HCT116 (cell line): ENCODE measurements around the gene GALNT18. TPM values are rescaled to one million over a fixed set of nuclear protein-coding genes. Genes with fewer than 3 reads are reported as not detected.

ENCODE experiments used
- ATAC-seq: fragments of 200-7000 bp; cut with Tn5 transposase; 2 replicates; pipeline ENCODE4 v1.9.1; 2020; ENCODE audit warnings: mild to moderate bottlenecking, moderate library complexity
- BruUV-seq: library from RNA; stranded (reverse); fragments of 400-500 nt; replicated peaks from 2 replicates; lab custom pipeline; 2021; lab: Mats Ljungman, UMichigan
- CTCF ChIA-PET: fragments of 300-600 bp; sonication (Branson Sonifier 250); formaldehyde crosslinking; loops from one replicate; lab custom pipeline; 2021; ENCODE audit warnings: antibody characterized with exemption; lab: Charles Lee
- POLR2A ChIA-PET: fragments of 300-600, 350-600 bp; sonication (Branson Sonifier 250); formaldehyde crosslinking; loops from one replicate; lab custom pipeline; 2021; ENCODE audit warnings: antibody characterized with exemption; lab: Charles Lee
- RAD21 ChIA-PET, 2 experiments: fragments of 300-600 bp; sonication (Branson Sonifier 250); formaldehyde crosslinking; loops; one replicate each; lab custom pipeline; 2023; ENCODE audit warnings: low total read pairs in 2 of 2; ENCODE audit not compliant: uncharacterized antibody in 2 of 2, unreplicated experiment in 2 of 2, low non-redundant PET in 1 of 2; lab: Charles Lee
- DNase-seq: peaks from one replicate; pipeline ENCODE4 v3.0.0-alpha.2; 2010; ENCODE audit warnings: low read depth, low spot score
- H2AFZ ChIP-seq: fragments of 200-600 bp; shearing (Covaris generic), sonication (generic); 2 replicates; pipeline ENCODE4 v1.6.1; 2017; ENCODE audit warnings: low read depth, mixed run types, mixed read lengths, antibody characterized with exemption, low read length; ENCODE audit not compliant: poor library complexity, severe bottlenecking
- H3K27ac ChIP-seq: 2 replicates; pipeline ENCODE4 v1.5.1; 2012; ENCODE audit warnings: low read depth, low read length
- H3K27me3 ChIP-seq: fragments of 200-600 bp; sonication (generic); 2 replicates; pipeline ENCODE4 v1.6.1; 2016; ENCODE audit warnings: mixed run types, low read length, mixed read lengths; ENCODE audit not compliant: insufficient read depth
- H3K36me3 ChIP-seq, 2 experiments: fragments of 200-500 bp in 1 of 2; fragments of 200-600 bp in 1 of 2; sonication (Bioruptor generic) in 1 of 2; sonication (generic) in 1 of 2; 2 replicates each; pipeline versions ENCODE4 v1.5.1 to v1.6.1; 2014 to 2016; ENCODE audit warnings: low read length in 2 of 2, inconsistent platforms in 1 of 2, mixed read lengths in 1 of 2, mixed run types in 1 of 2; ENCODE audit not compliant: insufficient read depth in 2 of 2, control insufficient read depth in 1 of 2
- H3K4me1 ChIP-seq, 2 experiments: fragments of 200-600 bp in 1 of 2; sonication (generic) in 1 of 2; 2 replicates each; pipeline versions ENCODE4 v1.5.1 to v1.6.1; 2012 to 2017; ENCODE audit warnings: low read length in 2 of 2, inconsistent platforms in 1 of 2, mild to moderate bottlenecking in 1 of 2, mixed read lengths in 1 of 2, mixed run types in 1 of 2, moderate library complexity in 1 of 2; ENCODE audit not compliant: insufficient read depth in 2 of 2, control insufficient read depth in 1 of 2
- H3K4me2 ChIP-seq: fragments of 200-600 bp; sonication (generic); 2 replicates; pipeline ENCODE4 v1.6.1; 2017; ENCODE audit warnings: mixed run types, low read length, mixed read lengths
- H3K4me3 ChIP-seq, 2 experiments: fragments of 200-600 bp in 1 of 2; sonication (generic) in 1 of 2; replicated peaks in 1 of 2; 2 replicates each; pipeline ENCODE4 v1.5.1; 2011 to 2016; ENCODE audit warnings: low read length in 2 of 2, control low read depth in 1 of 2, low read depth in 1 of 2, mild to moderate bottlenecking in 1 of 2, mixed read lengths in 1 of 2, mixed run types in 1 of 2
- H3K79me2 ChIP-seq: fragments of 200-600 bp; sonication (generic); 2 replicates; pipeline ENCODE4 v1.6.1; 2017; ENCODE audit warnings: mild to moderate bottlenecking, mixed run types, low read length, moderate library complexity, mixed read lengths; ENCODE audit not compliant: insufficient read depth
- H3K9ac ChIP-seq: fragments of 200-600 bp; sonication (generic); 2 replicates; pipeline ENCODE4 v1.6.1; 2016; ENCODE audit warnings: low read length, mixed read lengths
- H3K9me2 ChIP-seq: fragments of 200-600 bp; sonication (generic), shearing (Covaris generic); 2 replicates; pipeline ENCODE4 v1.6.1; 2017; ENCODE audit warnings: mixed run types, mild to moderate bottlenecking, moderate library complexity; ENCODE audit not compliant: insufficient read depth
- H3K9me3 ChIP-seq, 2 experiments: fragments of 200-500 bp in 1 of 2; fragments of 200-600 bp in 1 of 2; sonication (Bioruptor generic) in 1 of 2; sonication (generic) in 1 of 2; 2 replicates each; pipeline ENCODE4 v1.6.1; 2014 to 2017; ENCODE audit warnings: low read length in 2 of 2, mixed read lengths in 2 of 2, inconsistent platforms in 1 of 2, low read depth in 1 of 2, mild to moderate bottlenecking in 1 of 2, mixed run types in 1 of 2, moderate library complexity in 1 of 2; ENCODE audit not compliant: control insufficient read depth in 1 of 2, insufficient read depth in 1 of 2
- H4K20me1 ChIP-seq: fragments of 200-600 bp; sonication (generic), shearing (Covaris generic); 2 replicates; pipeline ENCODE4 v1.6.1; 2017; ENCODE audit warnings: mixed run types, mild to moderate bottlenecking, moderate library complexity; ENCODE audit not compliant: insufficient read depth
- ATF3 ChIP-seq: IDR thresholded peaks from 2 replicates; pipeline ENCODE4 v1.6.1; 2012
- ELF1 ChIP-seq: IDR thresholded peaks from 2 replicates; pipeline ENCODE4 v1.6.1; 2012; ENCODE audit warnings: low read depth, borderline replicate concordance
- POLR2A ChIP-seq: IDR thresholded peaks from 2 replicates; pipeline ENCODE4 v1.7.0; 2011; ENCODE audit warnings: borderline replicate concordance; ENCODE audit not compliant: insufficient read depth, insufficient read length; ENCODE audit errors: extremely low read depth
- RAD21 ChIP-seq: IDR thresholded peaks from 2 replicates; pipeline ENCODE4 v1.6.1; 2012; ENCODE audit warnings: low read depth, mild to moderate bottlenecking
- REST ChIP-seq: IDR thresholded peaks from 2 replicates; pipeline ENCODE4 v1.6.1; 2012; ENCODE audit warnings: low read depth
- SIN3A ChIP-seq: IDR thresholded peaks from 2 replicates; pipeline ENCODE4 v1.6.1; 2012; ENCODE audit warnings: low read depth
- SRF ChIP-seq: IDR thresholded peaks from 2 replicates; pipeline ENCODE4 v1.6.1; 2012; ENCODE audit warnings: low read depth
- YY1 ChIP-seq: IDR thresholded peaks from 2 replicates; pipeline ENCODE4 v1.6.1; 2011; ENCODE audit warnings: low read length, low read depth, moderate library complexity, mild to moderate bottlenecking; ENCODE audit not compliant: insufficient replicate concordance; ENCODE audit errors: extremely low read depth
- ZBTB33 ChIP-seq: IDR thresholded peaks from 2 replicates; pipeline ENCODE4 v1.6.1; 2011; ENCODE audit warnings: mild to moderate bottlenecking, low read length, moderate library complexity; ENCODE audit not compliant: insufficient replicate concordance; ENCODE audit errors: extremely low read depth
- ZNF274 ChIP-seq: fragments of 200-500 bp; sonication (Bioruptor generic); IDR thresholded peaks from 2 replicates; pipeline ENCODE4 v1.6.1; 2014; ENCODE audit warnings: mild to moderate bottlenecking, low read depth, low read length, inconsistent platforms
- intact Hi-C: fragments of 100-400 bp; cut with micrococcal nuclease; formaldehyde crosslinking; loops from 2 replicates; pipeline ENCODE4 v1.10.0; 2022
- total RNA-seq: library from RNA; stranded (reverse); gene quantifications from one replicate; pipeline ENCODE4 v1.2.1, GENCODE V29; 2021; ENCODE audit not compliant: unreplicated experiment
- TF ChIP-seq, protein P1 (sequence below), 3 experiments: fragments of 200-600 bp in 1 of 3; sonication (generic) in 1 of 3; IDR thresholded peaks in 2 of 3; conservative IDR thresholded peaks in 1 of 3; 2 replicates each; pipeline ENCODE4 v1.5.1; 2012 to 2017; ENCODE audit warnings: low read depth in 2 of 3, low read length in 2 of 3, antibody characterized with exemption in 1 of 3, borderline replicate concordance in 1 of 3, control low read depth in 1 of 3, mild to moderate bottlenecking in 1 of 3, mixed read lengths in 1 of 3, mixed run types in 1 of 3, moderate library complexity in 1 of 3; ENCODE audit not compliant: insufficient read depth in 1 of 3

GALNT18 gene
- total RNA-seq, 1 experiment from 2014 or later, result 19.9 TPM

DNA sequence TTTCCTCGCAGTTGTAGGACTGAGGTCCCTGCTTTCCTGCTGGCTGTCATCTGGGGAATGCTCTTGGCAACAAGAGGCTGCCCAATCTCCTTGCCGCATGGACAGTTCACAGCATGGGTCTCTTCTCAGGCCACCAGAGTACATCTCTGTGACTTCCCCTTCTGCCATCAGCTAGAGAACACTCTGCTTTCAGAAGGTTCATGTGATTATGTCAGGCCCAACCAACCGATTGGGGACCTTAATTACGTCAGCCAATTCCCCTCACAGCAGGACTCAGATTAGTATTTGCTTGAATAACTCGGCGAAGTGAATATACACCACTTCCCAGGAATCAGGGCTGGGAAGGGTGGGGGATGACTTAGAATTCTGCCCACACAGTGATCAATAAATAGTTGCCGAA, 206.8 kb downstream of the GALNT18 start:
- RAD21 ChIA-PET, result no interaction called here
- no TSS peak for BruUV-seq

More for the DNA sequence above, 206.8 kb downstream of the GALNT18 start:
- H3K9me3 ChIP-seq, result no peaks in the 10 kb centered on the region
- no peak overlapping the region for H3K9ac ChIP-seq
- ChIA-PET CTCF (no interaction called here), POLR2A (no interaction called here)
- DNase-seq, result no peak
- intact Hi-C loops, result no loop called here
- H3K4me2 ChIP-seq, result no peak overlapping the region
- H3K4me3 ChIP-seq, result no peak overlapping the region
- H3K4me1 ChIP-seq, result peaks cover 3 to 17% of the 10 kb centered on the region in 2 experiments; a peak in 3 of 4 replicates
- TF ChIP-seq YY1 (no peak), POLR2A (no peak), ZBTB33 (no peak), ELF1 (no peak), SRF (no peak), SIN3A (no peak), ATF3 (no peak), ZNF274 (no peak), REST (no peak), RAD21 (no peak)
- TF ChIP-seq, protein P1, sequence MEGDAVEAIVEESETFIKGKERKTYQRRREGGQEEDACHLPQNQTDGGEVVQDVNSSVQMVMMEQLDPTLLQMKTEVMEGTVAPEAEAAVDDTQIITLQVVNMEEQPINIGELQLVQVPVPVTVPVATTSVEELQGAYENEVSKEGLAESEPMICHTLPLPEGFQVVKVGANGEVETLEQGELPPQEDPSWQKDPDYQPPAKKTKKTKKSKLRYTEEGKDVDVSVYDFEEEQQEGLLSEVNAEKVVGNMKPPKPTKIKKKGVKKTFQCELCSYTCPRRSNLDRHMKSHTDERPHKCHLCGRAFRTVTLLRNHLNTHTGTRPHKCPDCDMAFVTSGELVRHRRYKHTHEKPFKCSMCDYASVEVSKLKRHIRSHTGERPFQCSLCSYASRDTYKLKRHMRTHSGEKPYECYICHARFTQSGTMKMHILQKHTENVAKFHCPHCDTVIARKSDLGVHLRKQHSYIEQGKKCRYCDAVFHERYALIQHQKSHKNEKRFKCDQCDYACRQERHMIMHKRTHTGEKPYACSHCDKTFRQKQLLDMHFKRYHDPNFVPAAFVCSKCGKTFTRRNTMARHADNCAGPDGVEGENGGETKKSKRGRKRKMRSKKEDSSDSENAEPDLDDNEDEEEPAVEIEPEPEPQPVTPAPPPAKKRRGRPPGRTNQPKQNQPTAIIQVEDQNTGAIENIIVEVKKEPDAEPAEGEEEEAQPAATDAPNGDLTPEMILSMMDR (IDR thresholded peaks at IDR 0.05 in 2 of 3, conservative IDR thresholded peaks at IDR 0.05 in 1 of 3; ENCODE audit: borderline replicate concordance in 1 of 3, insufficient read depth in 1 of 3, low read depth in 2 of 3, low read length in 2 of 3), result no peak
- no peaks in the 10 kb centered on the region for H3K79me2 ChIP-seq
- H2AFZ ChIP-seq, result no peak overlapping the region
- no peaks in the 10 kb centered on the region for H3K27me3 ChIP-seq
- no peak for ATAC-seq
- no peaks in the 10 kb centered on the region for H4K20me1 ChIP-seq
- no peaks in the 10 kb centered on the region for H3K9me2 ChIP-seq
- no peak overlapping the region for H3K27ac ChIP-seq
- no peaks in the 10 kb centered on the region for H3K36me3 ChIP-seq
